ENCODE results near the gene PIP5K1B. TPM values are rescaled to one million over a fixed set of nuclear protein-coding genes. Genes with fewer than 3 reads are reported as not detected.

PIP5K1B gene
- total and polyA plus RNA-seq, 2 of the 13 experiments (the other 11 are each of a cell fraction or from before 2014, with no cell fraction given) = 15.8 to 17.5 TPM

GRCh38 chr9:68705531-68706362 lies 707 bp downstream of the PIP5K1B start (continued):
- TF ChIP-seq ZNF546 (CRISPR knock-in tag; conservative IDR thresholded peaks at IDR 0.05) (0 out of 2 replicates have a peak, but pooled peaks have one; percentile 69), RBFOX2 (IDR thresholded peaks at IDR 0.05; ENCODE audit: low read depth, low read length) (no peak), SNRNP70 (IDR thresholded peaks at IDR 0.05; ENCODE audit: low read depth, low read length) (no peak), ZNF12 (CRISPR knock-in tag; IDR thresholded peaks at IDR 0.05) (no peak), ZC3H4 (CRISPR knock-in tag; IDR thresholded peaks at IDR 0.05; ENCODE audit: borderline replicate concordance) (no peak), RAD21 (CRISPR knock-in tag; IDR thresholded peaks at IDR 0.05) (peak; percentile 57; the same call in 1 of the 2 replicates), KDM1A (CRISPR knock-in tag; IDR thresholded peaks at IDR 0.05) (no peak), ZFY (CRISPR knock-in tag; IDR thresholded peaks at IDR 0.05) (no peak), POLR2A (IDR thresholded peaks at IDR 0.05; ENCODE audit: insufficient read depth in 1 of 2, low read depth in 2 of 2, low read length in 2 of 2) (no peak), KAT7 (CRISPR knock-in tag; IDR thresholded peaks at IDR 0.05; ENCODE audit: borderline replicate concordance) (peak; percentile 64), IRF9 (CRISPR knock-in tag; IDR thresholded peaks at IDR 0.05; ENCODE audit: borderline replicate concordance) (no peak), ZUFSP (CRISPR knock-in tag; IDR thresholded peaks at IDR 0.05; ENCODE audit: borderline replicate concordance) (no peak), JUN (CRISPR knock-in tag; IDR thresholded peaks at IDR 0.05) (no peak), SALL2 (CRISPR knock-in tag; IDR thresholded peaks at IDR 0.05) (no peak)
- TF ChIP-seq, protein P1, sequence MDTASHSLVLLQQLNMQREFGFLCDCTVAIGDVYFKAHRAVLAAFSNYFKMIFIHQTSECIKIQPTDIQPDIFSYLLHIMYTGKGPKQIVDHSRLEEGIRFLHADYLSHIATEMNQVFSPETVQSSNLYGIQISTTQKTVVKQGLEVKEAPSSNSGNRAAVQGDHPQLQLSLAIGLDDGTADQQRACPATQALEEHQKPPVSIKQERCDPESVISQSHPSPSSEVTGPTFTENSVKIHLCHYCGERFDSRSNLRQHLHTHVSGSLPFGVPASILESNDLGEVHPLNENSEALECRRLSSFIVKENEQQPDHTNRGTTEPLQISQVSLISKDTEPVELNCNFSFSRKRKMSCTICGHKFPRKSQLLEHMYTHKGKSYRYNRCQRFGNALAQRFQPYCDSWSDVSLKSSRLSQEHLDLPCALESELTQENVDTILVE (CRISPR knock-in tag; IDR thresholded peaks at IDR 0.05) = no peak
- TF ChIP-seq, protein P2, sequence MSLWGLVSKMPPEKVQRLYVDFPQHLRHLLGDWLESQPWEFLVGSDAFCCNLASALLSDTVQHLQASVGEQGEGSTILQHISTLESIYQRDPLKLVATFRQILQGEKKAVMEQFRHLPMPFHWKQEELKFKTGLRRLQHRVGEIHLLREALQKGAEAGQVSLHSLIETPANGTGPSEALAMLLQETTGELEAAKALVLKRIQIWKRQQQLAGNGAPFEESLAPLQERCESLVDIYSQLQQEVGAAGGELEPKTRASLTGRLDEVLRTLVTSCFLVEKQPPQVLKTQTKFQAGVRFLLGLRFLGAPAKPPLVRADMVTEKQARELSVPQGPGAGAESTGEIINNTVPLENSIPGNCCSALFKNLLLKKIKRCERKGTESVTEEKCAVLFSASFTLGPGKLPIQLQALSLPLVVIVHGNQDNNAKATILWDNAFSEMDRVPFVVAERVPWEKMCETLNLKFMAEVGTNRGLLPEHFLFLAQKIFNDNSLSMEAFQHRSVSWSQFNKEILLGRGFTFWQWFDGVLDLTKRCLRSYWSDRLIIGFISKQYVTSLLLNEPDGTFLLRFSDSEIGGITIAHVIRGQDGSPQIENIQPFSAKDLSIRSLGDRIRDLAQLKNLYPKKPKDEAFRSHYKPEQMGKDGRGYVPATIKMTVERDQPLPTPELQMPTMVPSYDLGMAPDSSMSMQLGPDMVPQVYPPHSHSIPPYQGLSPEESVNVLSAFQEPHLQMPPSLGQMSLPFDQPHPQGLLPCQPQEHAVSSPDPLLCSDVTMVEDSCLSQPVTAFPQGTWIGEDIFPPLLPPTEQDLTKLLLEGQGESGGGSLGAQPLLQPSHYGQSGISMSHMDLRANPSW (CRISPR knock-in tag; IDR thresholded peaks at IDR 0.05; ENCODE audit: borderline replicate concordance) = peak; percentile 63; the same call in 1 of the 2 replicates
- TF ChIP-seq, protein P3, sequence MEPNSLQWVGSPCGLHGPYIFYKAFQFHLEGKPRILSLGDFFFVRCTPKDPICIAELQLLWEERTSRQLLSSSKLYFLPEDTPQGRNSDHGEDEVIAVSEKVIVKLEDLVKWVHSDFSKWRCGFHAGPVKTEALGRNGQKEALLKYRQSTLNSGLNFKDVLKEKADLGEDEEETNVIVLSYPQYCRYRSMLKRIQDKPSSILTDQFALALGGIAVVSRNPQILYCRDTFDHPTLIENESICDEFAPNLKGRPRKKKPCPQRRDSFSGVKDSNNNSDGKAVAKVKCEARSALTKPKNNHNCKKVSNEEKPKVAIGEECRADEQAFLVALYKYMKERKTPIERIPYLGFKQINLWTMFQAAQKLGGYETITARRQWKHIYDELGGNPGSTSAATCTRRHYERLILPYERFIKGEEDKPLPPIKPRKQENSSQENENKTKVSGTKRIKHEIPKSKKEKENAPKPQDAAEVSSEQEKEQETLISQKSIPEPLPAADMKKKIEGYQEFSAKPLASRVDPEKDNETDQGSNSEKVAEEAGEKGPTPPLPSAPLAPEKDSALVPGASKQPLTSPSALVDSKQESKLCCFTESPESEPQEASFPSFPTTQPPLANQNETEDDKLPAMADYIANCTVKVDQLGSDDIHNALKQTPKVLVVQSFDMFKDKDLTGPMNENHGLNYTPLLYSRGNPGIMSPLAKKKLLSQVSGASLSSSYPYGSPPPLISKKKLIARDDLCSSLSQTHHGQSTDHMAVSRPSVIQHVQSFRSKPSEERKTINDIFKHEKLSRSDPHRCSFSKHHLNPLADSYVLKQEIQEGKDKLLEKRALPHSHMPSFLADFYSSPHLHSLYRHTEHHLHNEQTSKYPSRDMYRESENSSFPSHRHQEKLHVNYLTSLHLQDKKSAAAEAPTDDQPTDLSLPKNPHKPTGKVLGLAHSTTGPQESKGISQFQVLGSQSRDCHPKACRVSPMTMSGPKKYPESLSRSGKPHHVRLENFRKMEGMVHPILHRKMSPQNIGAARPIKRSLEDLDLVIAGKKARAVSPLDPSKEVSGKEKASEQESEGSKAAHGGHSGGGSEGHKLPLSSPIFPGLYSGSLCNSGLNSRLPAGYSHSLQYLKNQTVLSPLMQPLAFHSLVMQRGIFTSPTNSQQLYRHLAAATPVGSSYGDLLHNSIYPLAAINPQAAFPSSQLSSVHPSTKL (CRISPR knock-in tag; IDR thresholded peaks at IDR 0.05) = peak; percentile 13
